HepG2 (cell line): ENCODE results near the gene RASL12. TPM values are rescaled to one million over a fixed set of nuclear protein-coding genes. Genes with fewer than 3 reads are reported as not detected.

Experiments used
- ARID2 ChIP-seq: sonication (generic); formaldehyde crosslinking; IDR thresholded peaks from 2 replicates; pipeline ENCODE4 v1.8.1; 2022; ENCODE audit warnings: mild to moderate bottlenecking, missing genetic modification reagents, borderline replicate concordance
- ATM ChIP-seq: fragments of 450-650 bp; IDR thresholded peaks from 2 replicates; pipeline ENCODE4 v1.7.1; 2017; ENCODE audit warnings: mild to moderate bottlenecking, borderline replicate concordance
- E2F5 ChIP-seq: sonication (generic); formaldehyde crosslinking; conservative IDR thresholded peaks from 2 replicates; pipeline ENCODE4 v1.4.0; 2020; ENCODE audit warnings: missing genetic modification reagents
- IRX3 ChIP-seq: sonication (generic); formaldehyde crosslinking; IDR thresholded peaks from 2 replicates; pipeline ENCODE4 v1.8.1; 2023; ENCODE audit warnings: mild to moderate bottlenecking, low read depth, missing genetic modification reagents, borderline replicate concordance
- KDM5A ChIP-seq: fragments of 200-600 bp; sonication (generic); IDR thresholded peaks from 2 replicates; pipeline ENCODE4 v1.7.0; 2018; ENCODE audit warnings: antibody characterized with exemption, mild to moderate bottlenecking, low read length, borderline replicate concordance
- KLF15 ChIP-seq: sonication (generic); formaldehyde crosslinking; IDR thresholded peaks from 2 replicates; pipeline ENCODE4 v1.8.1; 2023; ENCODE audit warnings: borderline replicate concordance, mild to moderate bottlenecking, inconsistent platforms, missing genetic modification reagents, mixed read lengths
- LCORL ChIP-seq, 2 experiments: fragments of 450-650 bp in 1 of 2; sonication (generic) in 1 of 2; formaldehyde crosslinking in 1 of 2; IDR thresholded peaks; 2 replicates each; pipeline versions ENCODE4 v1.5.0 to v1.6.1; 2017 to 2020; ENCODE audit warnings: antibody characterized with exemption in 1 of 2, missing genetic modification reagents in 1 of 2
- PHF20 ChIP-seq: sonication (generic); formaldehyde crosslinking; IDR thresholded peaks from 2 replicates; pipeline ENCODE4 v1.5.0; 2020; ENCODE audit warnings: mild to moderate bottlenecking, missing genetic modification reagents
- SALL2 ChIP-seq: sonication (generic); formaldehyde crosslinking; IDR thresholded peaks from 2 replicates; pipeline ENCODE4 v1.8.1; 2023; ENCODE audit warnings: mild to moderate bottlenecking, missing genetic modification reagents, inconsistent platforms
- SMARCE1 ChIP-seq: fragments of 450-650 bp; IDR thresholded peaks from 2 replicates; pipeline ENCODE4 v1.6.1; 2017; ENCODE audit warnings: borderline replicate concordance
- TBL1XR1 ChIP-seq: fragments of 150-350 bp; IDR thresholded peaks from 2 replicates; pipeline ENCODE4 v1.6.1; 2014; ENCODE audit warnings: borderline replicate concordance, low read length; ENCODE audit not compliant: partially characterized antibody
- TOPORS ChIP-seq: sonication (generic); formaldehyde crosslinking; IDR thresholded peaks from 2 replicates; pipeline ENCODE4 v1.8.0; 2023; ENCODE audit warnings: mild to moderate bottlenecking, missing genetic modification reagents
- TRIM24 ChIP-seq: sonication (generic); formaldehyde crosslinking; IDR thresholded peaks from 2 replicates; pipeline ENCODE4 v1.8.0; 2022; ENCODE audit warnings: mild to moderate bottlenecking, missing genetic modification reagents
- ZIK1 ChIP-seq: sonication (generic); formaldehyde crosslinking; IDR thresholded peaks from 2 replicates; pipeline ENCODE4 v1.5.0; 2020; ENCODE audit warnings: mild to moderate bottlenecking, low read depth, missing genetic modification reagents, borderline replicate concordance
- ZNF10 ChIP-seq: sonication (generic); formaldehyde crosslinking; IDR thresholded peaks from 2 replicates; pipeline ENCODE4 v1.4.0; 2020; ENCODE audit warnings: mild to moderate bottlenecking, low read depth, missing genetic modification reagents, borderline replicate concordance
- ZNF224 ChIP-seq: sonication (generic); formaldehyde crosslinking; IDR thresholded peaks from 2 replicates; pipeline ENCODE4 v1.5.0; 2020; ENCODE audit warnings: mild to moderate bottlenecking, missing genetic modification reagents
- ZNF430 ChIP-seq: sonication (generic); formaldehyde crosslinking; IDR thresholded peaks from 2 replicates; pipeline ENCODE4 v1.9.0; 2021; ENCODE audit warnings: mild to moderate bottlenecking, missing genetic modification reagents
- ZNF446 ChIP-seq: sonication (generic); formaldehyde crosslinking; IDR thresholded peaks from 2 replicates; pipeline ENCODE4 v1.5.0; 2020; ENCODE audit warnings: mild to moderate bottlenecking, missing genetic modification reagents
- ZNF556 ChIP-seq: sonication (generic); formaldehyde crosslinking; IDR thresholded peaks from 2 replicates; pipeline ENCODE4 v1.4.0; 2020; ENCODE audit warnings: mild to moderate bottlenecking, missing genetic modification reagents, borderline replicate concordance
- ZNF609 ChIP-seq: sonication (generic); formaldehyde crosslinking; IDR thresholded peaks from 2 replicates; pipeline ENCODE4 v1.4.0; 2020; ENCODE audit warnings: mild to moderate bottlenecking, missing genetic modification reagents, borderline replicate concordance
- ZNF75D ChIP-seq: sonication (generic); formaldehyde crosslinking; IDR thresholded peaks from 2 replicates; pipeline ENCODE4 v1.8.1; 2023; ENCODE audit warnings: missing genetic modification reagents, mild to moderate bottlenecking, borderline replicate concordance
- ZNF775 ChIP-seq: sonication (generic); formaldehyde crosslinking; IDR thresholded peaks from 2 replicates; pipeline ENCODE4 v1.4.0; 2020; ENCODE audit warnings: missing genetic modification reagents, mild to moderate bottlenecking, moderate library complexity, borderline replicate concordance
- ZNF839 ChIP-seq: sonication (generic); formaldehyde crosslinking; IDR thresholded peaks from 2 replicates; pipeline ENCODE4 v1.4.0; 2020; ENCODE audit warnings: missing genetic modification reagents, mild to moderate bottlenecking, borderline replicate concordance
- ZNF883 ChIP-seq: sonication (generic); formaldehyde crosslinking; IDR thresholded peaks from 2 replicates; pipeline ENCODE4 v1.5.1; 2020; ENCODE audit warnings: mild to moderate bottlenecking, missing genetic modification reagents; ENCODE audit errors: not compliant biosample characterization
- polyA plus RNA-seq, 8 experiments: library from polyadenylated mRNA; depleted of rRNA in 3 of 8; stranded (reverse) in 7 of 8; unstranded in 1 of 8; fragments of >200 nt; fragmentation: Illumina TruSeq in 4 of 8; extraction: Trizol in 4 of 8; gene quantifications; 2 replicates each; pipeline versions ENCODE4 v1.2.1 to v1.2.3, GENCODE V29; 2011 to 2016; ENCODE audit warnings: low read depth in 4 of 8, missing spikeins in 1 of 8, mixed read lengths in 1 of 8; ENCODE audit not compliant: insufficient read depth in 1 of 8
- total RNA-seq, 5 experiments: library from RNA; depleted of rRNA; stranded (reverse); fragments of >200 nt; fragmentation: Illumina TruSeq; extraction: Trizol; gene quantifications; 2 replicates each; pipeline ENCODE4 v1.2.3, GENCODE V29; 2016; ENCODE audit warnings: low read depth in 1 of 5

Gene RASL12
- total and polyA plus RNA-seq, 2 of the 13 experiments (the other 11 are each of a cell fraction or from before 2014, with no cell fraction given): 0.16 to 0.55 TPM

- TF ChIP-seq ZNF609 (CRISPR knock-in tag): no peak; the same call in 1 of the 2 replicates
- TF ChIP-seq ZNF883 (CRISPR knock-in tag): no peak
- no peak for TF ChIP-seq ZNF10 (CRISPR knock-in tag)
- TF ChIP-seq ZIK1 (CRISPR knock-in tag): no peak
- TF ChIP-seq SALL2: peak; percentile 34; the same call in 1 of the 2 replicates
- TF ChIP-seq PHF20 (CRISPR knock-in tag): no peak
- TF ChIP-seq ARID2 (CRISPR knock-in tag): no peak
- TF ChIP-seq TRIM24: no peak
- TF ChIP-seq ATM: no peak
- TF ChIP-seq ZNF446: no peak
- TF ChIP-seq ZNF556 (CRISPR knock-in tag): peak; percentile 70; the same call in 1 of the 2 replicates
- no peak for TF ChIP-seq E2F5 (CRISPR knock-in tag)
- TF ChIP-seq TBL1XR1: no peak
- TF ChIP-seq ZNF224 (CRISPR knock-in tag): no peak
- no peak for TF ChIP-seq TOPORS
- no peak for TF ChIP-seq KLF15 (CRISPR knock-in tag)
- no peak for TF ChIP-seq IRX3 (CRISPR knock-in tag)
- TF ChIP-seq SMARCE1: no peak
- no peak for TF ChIP-seq LCORL (IDR thresholded peaks at IDR 0.05)
- TF ChIP-seq LCORL (CRISPR knock-in tag; IDR thresholded peaks at IDR 0.05): peak; percentile 48; the same call in 1 of the 2 replicates
- no peak for TF ChIP-seq KDM5A
- no peak for TF ChIP-seq ZNF839 (CRISPR knock-in tag)
- no peak for TF ChIP-seq ZNF75D (CRISPR knock-in tag)
- TF ChIP-seq ZNF775 (CRISPR knock-in tag): no peak
- TF ChIP-seq ZNF430: no peak
Measured at GRCh38 chr15:65054333-65055200, 13.2 kb downstream of the RASL12 start (continued).
